Measurements from ENCODE around the gene PLCG1. TPM values are rescaled to one million over a fixed set of nuclear protein-coding genes. Genes with fewer than 3 reads are reported as not detected.

PLCG1 gene
- polyA plus RNA-seq, 1 donor (not counting 4 experiments of a cell fraction or from before 2014, with no cell fraction given): 41.5 TPM

GRCh38 chr20:41094353-41095055 lies 42.8 kb upstream of the PLCG1 start:
- H3K27ac ChIP-seq (ENCODE audit: control insufficient read depth, insufficient read depth, low read length): no peak overlapping the region
- H3K79me2 ChIP-seq (ENCODE audit: control insufficient read depth, insufficient read depth, low read length): no peaks in the 10 kb centered on the region
- FAIRE-seq: no peak

GRCh38 chr20:41095110-41095969 lies 42.0 kb upstream of the PLCG1 start:
- no peaks in the 10 kb centered on the region for H3K4me1 ChIP-seq (ENCODE audit: control insufficient read depth, extremely low read depth, insufficient read depth, low read length)
- no peaks in the 10 kb centered on the region for H3K27me3 ChIP-seq (ENCODE audit: control insufficient read depth, extremely low read depth, insufficient read depth, low read length)
- H4K20me1 ChIP-seq (ENCODE audit: control insufficient read depth, extremely low read depth, insufficient read depth, low read length): peaks cover 2% of the 10 kb centered on the region
- no peaks in the 10 kb centered on the region for H3K79me2 ChIP-seq (ENCODE audit: control insufficient read depth, insufficient read depth, low read length)
- no peaks in the 10 kb centered on the region for H3K9me1 ChIP-seq (ENCODE audit: control insufficient read depth, extremely low read depth, insufficient read depth, low read length)
- no peak overlapping the region for H3K9ac ChIP-seq (ENCODE audit: control insufficient read depth, extremely low read depth, insufficient read depth, low read length)
- no peak overlapping the region for H3K4me2 ChIP-seq (ENCODE audit: control insufficient read depth, extremely low read depth, insufficient read depth, low read depth, low read length)
- H3K9me3 ChIP-seq (ENCODE audit: control insufficient read depth, low read depth, low read length): no peaks in the 10 kb centered on the region
- DNase-seq (ENCODE audit: low read depth, low spot score) (no peak), FAIRE-seq (no peak)
- TF ChIP-seq EZH2 (IDR thresholded peaks at IDR 0.05; ENCODE audit: low read length) (no peak), CTCF (optimal IDR thresholded peaks at IDR 0.05 in 1 of 3, IDR thresholded peaks at IDR 0.05 in 1 of 3, conservative IDR thresholded peaks at IDR 0.05 in 1 of 3; ENCODE audit: extremely low read depth in 1 of 3, insufficient read depth in 2 of 3, low read length in 3 of 3) (peak; percentile 70 to 79 (median 78))
- H3K36me3 ChIP-seq (ENCODE audit: control insufficient read depth in 2 of 2, extremely low read depth in 1 of 2, insufficient read depth in 2 of 2, low read length in 2 of 2): peaks cover 35 to 49% of the 10 kb centered on the region in 2 experiments
- no peak overlapping the region for H2AFZ ChIP-seq (ENCODE audit: control insufficient read depth, low read length)
- dilution Hi-C loops (cut with MboI; ENCODE audit: extremely low pct_ligation_motif_present, low sequenced_read_pairs): no loop called here
- H3K27ac ChIP-seq (ENCODE audit: control insufficient read depth, insufficient read depth, low read length): no peak overlapping the region
- H3K4me3 ChIP-seq (ENCODE audit: control insufficient read depth in 2 of 3, extremely low read depth in 1 of 3, insufficient read depth in 2 of 3, low read depth in 1 of 3, low read length in 3 of 3): no peak overlapping the region

More at GRCh38 chr20:41094353-41095055, 42.8 kb upstream of the PLCG1 start:
- H3K9me3 ChIP-seq (ENCODE audit: control insufficient read depth, low read depth, low read length): no peaks in the 10 kb centered on the region
- no peak overlapping the region for H3K4me3 ChIP-seq (ENCODE audit: control insufficient read depth in 2 of 3, extremely low read depth in 1 of 3, insufficient read depth in 2 of 3, low read depth in 1 of 3, low read length in 3 of 3)
- H3K9me1 ChIP-seq (ENCODE audit: control insufficient read depth, extremely low read depth, insufficient read depth, low read length): no peaks in the 10 kb centered on the region
- dilution Hi-C loops (cut with MboI; ENCODE audit: extremely low pct_ligation_motif_present, low sequenced_read_pairs): no loop called here
- H3K27me3 ChIP-seq (ENCODE audit: control insufficient read depth, extremely low read depth, insufficient read depth, low read length): no peaks in the 10 kb centered on the region
- peaks cover 2% of the 10 kb centered on the region for H4K20me1 ChIP-seq (ENCODE audit: control insufficient read depth, extremely low read depth, insufficient read depth, low read length)
- no peaks in the 10 kb centered on the region for H3K4me1 ChIP-seq (ENCODE audit: control insufficient read depth, extremely low read depth, insufficient read depth, low read length)
- no peak for DNase-seq (ENCODE audit: low read depth, low spot score)
- H2AFZ ChIP-seq (ENCODE audit: control insufficient read depth, low read length): no peak overlapping the region
- peaks cover 31 to 42% of the 10 kb centered on the region in 2 experiments for H3K36me3 ChIP-seq (ENCODE audit: control insufficient read depth in 2 of 2, extremely low read depth in 1 of 2, insufficient read depth in 2 of 2, low read length in 2 of 2)
- H3K4me2 ChIP-seq (ENCODE audit: control insufficient read depth, extremely low read depth, insufficient read depth, low read depth, low read length): no peak overlapping the region
- TF ChIP-seq CTCF (optimal IDR thresholded peaks at IDR 0.05 in 1 of 3, IDR thresholded peaks at IDR 0.05 in 1 of 3, conservative IDR thresholded peaks at IDR 0.05 in 1 of 3; ENCODE audit: extremely low read depth in 1 of 3, insufficient read depth in 2 of 3, low read length in 3 of 3): no peak
- TF ChIP-seq EZH2 (IDR thresholded peaks at IDR 0.05; ENCODE audit: low read length): no peak
- no peak overlapping the region for H3K9ac ChIP-seq (ENCODE audit: control insufficient read depth, extremely low read depth, insufficient read depth, low read length)
